ENCODE data around the gene CRNKL1. TPM values are rescaled to one million over a fixed set of nuclear protein-coding genes. Genes with fewer than 3 reads are reported as not detected.

The CRNKL1 gene
- polyA plus RNA-seq, 1 donor (not counting 4 experiments of a cell fraction or from before 2014, with no cell fraction given), result 11.0 TPM

DNA sequence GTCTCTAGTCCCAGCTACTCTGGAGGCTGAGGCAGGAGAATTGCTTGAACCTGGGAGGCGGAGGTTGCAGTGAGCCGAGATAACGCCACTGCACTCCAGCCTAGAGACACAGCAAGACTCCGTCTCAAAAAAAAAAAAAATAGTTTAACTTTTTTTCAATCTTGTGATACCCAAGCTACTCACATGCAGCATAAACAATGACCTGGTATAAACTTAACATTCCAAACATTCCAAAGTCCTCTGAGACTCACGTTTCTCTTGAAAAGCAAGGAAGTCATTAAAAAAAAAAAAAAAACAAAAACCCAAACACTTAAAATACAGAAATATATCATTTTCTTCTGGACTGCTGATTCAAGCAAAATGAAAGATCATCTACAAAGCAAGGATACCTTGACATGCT, 14.3 kb downstream of the CRNKL1 start:
- Histone ChIP-seq H3K9ac (ENCODE audit: control insufficient read depth, extremely low read depth, insufficient read depth, low read length) (no peak overlapping the region), H3K9me1 (ENCODE audit: control insufficient read depth, extremely low read depth, insufficient read depth, low read length) (no peaks in the 10 kb centered on the region), H3K4me3 (ENCODE audit: control insufficient read depth in 2 of 3, extremely low read depth in 1 of 3, insufficient read depth in 2 of 3, low read depth in 1 of 3, low read length in 3 of 3) (no peak overlapping the region), H3K4me2 (ENCODE audit: control insufficient read depth, extremely low read depth, insufficient read depth, low read depth, low read length) (no peak overlapping the region), H3K9me3 (ENCODE audit: control insufficient read depth, low read depth, low read length) (no peaks in the 10 kb centered on the region), H3K79me2 (ENCODE audit: control insufficient read depth, insufficient read depth, low read length) (no peaks in the 10 kb centered on the region), H3K27ac (ENCODE audit: control insufficient read depth, insufficient read depth, low read length) (no peak overlapping the region), H3K36me3 (ENCODE audit: control insufficient read depth in 2 of 2, extremely low read depth in 1 of 2, insufficient read depth in 2 of 2, low read length in 2 of 2) (peaks cover 27 to 45% of the 10 kb centered on the region in 2 experiments), H2AFZ (ENCODE audit: control insufficient read depth, low read length) (no peak overlapping the region), H3K27me3 (ENCODE audit: control insufficient read depth, extremely low read depth, insufficient read depth, low read length) (no peaks in the 10 kb centered on the region), H3K4me1 (ENCODE audit: control insufficient read depth, extremely low read depth, insufficient read depth, low read length) (no peaks in the 10 kb centered on the region), H4K20me1 (ENCODE audit: control insufficient read depth, extremely low read depth, insufficient read depth, low read length) (no peaks in the 10 kb centered on the region)
- dilution Hi-C loops (cut with MboI; ENCODE audit: extremely low pct_ligation_motif_present, low sequenced_read_pairs), result no loop called here
- DNase-seq (ENCODE audit: low read depth, low spot score), result no peak
- TF ChIP-seq, protein P1, sequence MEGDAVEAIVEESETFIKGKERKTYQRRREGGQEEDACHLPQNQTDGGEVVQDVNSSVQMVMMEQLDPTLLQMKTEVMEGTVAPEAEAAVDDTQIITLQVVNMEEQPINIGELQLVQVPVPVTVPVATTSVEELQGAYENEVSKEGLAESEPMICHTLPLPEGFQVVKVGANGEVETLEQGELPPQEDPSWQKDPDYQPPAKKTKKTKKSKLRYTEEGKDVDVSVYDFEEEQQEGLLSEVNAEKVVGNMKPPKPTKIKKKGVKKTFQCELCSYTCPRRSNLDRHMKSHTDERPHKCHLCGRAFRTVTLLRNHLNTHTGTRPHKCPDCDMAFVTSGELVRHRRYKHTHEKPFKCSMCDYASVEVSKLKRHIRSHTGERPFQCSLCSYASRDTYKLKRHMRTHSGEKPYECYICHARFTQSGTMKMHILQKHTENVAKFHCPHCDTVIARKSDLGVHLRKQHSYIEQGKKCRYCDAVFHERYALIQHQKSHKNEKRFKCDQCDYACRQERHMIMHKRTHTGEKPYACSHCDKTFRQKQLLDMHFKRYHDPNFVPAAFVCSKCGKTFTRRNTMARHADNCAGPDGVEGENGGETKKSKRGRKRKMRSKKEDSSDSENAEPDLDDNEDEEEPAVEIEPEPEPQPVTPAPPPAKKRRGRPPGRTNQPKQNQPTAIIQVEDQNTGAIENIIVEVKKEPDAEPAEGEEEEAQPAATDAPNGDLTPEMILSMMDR (optimal IDR thresholded peaks at IDR 0.05 in 1 of 3, IDR thresholded peaks at IDR 0.05 in 1 of 3, conservative IDR thresholded peaks at IDR 0.05 in 1 of 3; ENCODE audit: extremely low read depth in 1 of 3, insufficient read depth in 2 of 3, low read length in 3 of 3), result no peak
- TF ChIP-seq EZH2 (IDR thresholded peaks at IDR 0.05; ENCODE audit: low read length), result no peak
- FAIRE-seq, result no peak

DNA sequence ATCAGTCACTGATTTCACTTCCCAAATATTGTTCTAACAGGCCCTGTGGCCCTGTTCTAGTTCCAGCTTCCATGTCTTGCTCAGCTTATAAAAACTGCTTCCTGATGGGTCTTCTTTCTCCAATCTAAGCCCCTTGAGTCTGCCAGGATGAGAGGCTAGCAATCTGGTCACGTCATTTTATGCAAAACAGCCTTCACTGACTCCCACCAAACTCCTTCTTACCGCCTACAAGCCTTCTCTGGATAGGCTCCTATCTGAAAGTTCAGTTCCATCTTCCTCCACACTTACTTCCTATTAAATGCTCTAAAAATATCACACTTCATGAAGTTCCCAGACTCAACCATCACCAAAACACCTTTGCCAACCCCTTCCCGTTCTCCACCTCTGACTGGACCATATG, 15.5 kb downstream of the CRNKL1 start:
- Histone ChIP-seq H3K4me3 (ENCODE audit: control insufficient read depth in 2 of 3, extremely low read depth in 1 of 3, insufficient read depth in 2 of 3, low read depth in 1 of 3, low read length in 3 of 3) (no peak overlapping the region), H3K4me1 (ENCODE audit: control insufficient read depth, extremely low read depth, insufficient read depth, low read length) (no peaks in the 10 kb centered on the region), H3K9me3 (ENCODE audit: control insufficient read depth, low read depth, low read length) (no peaks in the 10 kb centered on the region), H3K27me3 (ENCODE audit: control insufficient read depth, extremely low read depth, insufficient read depth, low read length) (no peaks in the 10 kb centered on the region), H3K4me2 (ENCODE audit: control insufficient read depth, extremely low read depth, insufficient read depth, low read depth, low read length) (no peak overlapping the region), H2AFZ (ENCODE audit: control insufficient read depth, low read length) (no peak overlapping the region), H3K9me1 (ENCODE audit: control insufficient read depth, extremely low read depth, insufficient read depth, low read length) (no peaks in the 10 kb centered on the region), H3K9ac (ENCODE audit: control insufficient read depth, extremely low read depth, insufficient read depth, low read length) (no peak overlapping the region), H3K27ac (ENCODE audit: control insufficient read depth, insufficient read depth, low read length) (no peak overlapping the region), H3K36me3 (ENCODE audit: control insufficient read depth in 2 of 2, extremely low read depth in 1 of 2, insufficient read depth in 2 of 2, low read length in 2 of 2) (peaks cover 23 to 38% of the 10 kb centered on the region in 2 experiments), H4K20me1 (ENCODE audit: control insufficient read depth, extremely low read depth, insufficient read depth, low read length) (no peaks in the 10 kb centered on the region), H3K79me2 (ENCODE audit: control insufficient read depth, insufficient read depth, low read length) (no peaks in the 10 kb centered on the region)
- no peak for FAIRE-seq
- dilution Hi-C loops (cut with MboI; ENCODE audit: extremely low pct_ligation_motif_present, low sequenced_read_pairs), result no loop called here
- DNase-seq (ENCODE audit: low read depth, low spot score), result no peak
- TF ChIP-seq, protein P1 (optimal IDR thresholded peaks at IDR 0.05 in 1 of 3, IDR thresholded peaks at IDR 0.05 in 1 of 3, conservative IDR thresholded peaks at IDR 0.05 in 1 of 3; ENCODE audit: extremely low read depth in 1 of 3, insufficient read depth in 2 of 3, low read length in 3 of 3), result no peak
- no peak for TF ChIP-seq EZH2 (IDR thresholded peaks at IDR 0.05; ENCODE audit: low read length)

Data from keratinocyte (primary cell).